DND-41 (cell line): ENCODE results near the gene BTBD7.
A peak's percentile ranks its signal among the peaks of the same experiment; 100 is the strongest.

Experiments
- ATAC-seq: fragments of 200-7000 bp; cut with Tn5 transposase; 3 replicates; pipeline ENCODE4 v1.9.1; 2021; ENCODE audit warnings: low read depth; ENCODE audit not compliant: insufficient read depth
- DNase-seq: peaks from one replicate; pipeline ENCODE4 v3.0.0-alpha.2; 2020
- H2AFZ ChIP-seq: 2 replicates; pipeline ENCODE4 v1.6.0; 2012; ENCODE audit warnings: low read depth, low read length
- H3K27ac ChIP-seq: 2 replicates; pipeline ENCODE4 v1.5.1; 2012; ENCODE audit warnings: low read length, inconsistent platforms
- H3K27me3 ChIP-seq: fragments of 200-600 bp; sonication (generic); 2 replicates; pipeline ENCODE4 v1.6.0; 2012; ENCODE audit warnings: low read length, mild to moderate bottlenecking, inconsistent platforms; ENCODE audit not compliant: insufficient read depth, poor library complexity
- H3K36me3 ChIP-seq: 2 replicates; pipeline ENCODE4 v1.5.1; 2012; ENCODE audit warnings: low read length, inconsistent platforms; ENCODE audit not compliant: insufficient read depth
- H3K4me1 ChIP-seq: 2 replicates; pipeline ENCODE4 v1.5.1; 2012; ENCODE audit warnings: mild to moderate bottlenecking, low read length; ENCODE audit not compliant: insufficient read depth
- H3K4me2 ChIP-seq: 2 replicates; pipeline ENCODE4 v1.6.0; 2012; ENCODE audit warnings: mild to moderate bottlenecking, moderate library complexity, low read length, inconsistent platforms; ENCODE audit not compliant: insufficient read depth
- H3K4me3 ChIP-seq, 2 experiments: fragments of 200-600 bp in 1 of 2; shearing (Covaris generic) in 1 of 2; 2 replicates each; pipeline ENCODE4 v1.5.1; 2012 to 2016; ENCODE audit warnings: inconsistent platforms in 2 of 2, low read length in 2 of 2, mild to moderate bottlenecking in 2 of 2, low read depth in 1 of 2, moderate library complexity in 1 of 2
- H3K79me2 ChIP-seq: 2 replicates; pipeline ENCODE4 v1.6.0; 2012; ENCODE audit warnings: low read length, inconsistent platforms; ENCODE audit not compliant: insufficient read depth
- H3K9ac ChIP-seq: 2 replicates; pipeline ENCODE4 v1.6.0; 2012; ENCODE audit warnings: low read depth, mild to moderate bottlenecking, inconsistent platforms, low read length, moderate library complexity
- H3K9me3 ChIP-seq: 2 replicates; pipeline ENCODE4 v1.5.1; 2012; ENCODE audit warnings: low read length, moderate library complexity, mild to moderate bottlenecking, inconsistent platforms; ENCODE audit not compliant: insufficient read depth, severe bottlenecking
- H4K20me1 ChIP-seq: 2 replicates; pipeline ENCODE4 v1.6.0; 2012; ENCODE audit warnings: low read length; ENCODE audit not compliant: insufficient read depth
- CTCF ChIP-seq: IDR thresholded peaks from 2 replicates; pipeline ENCODE4 v1.5.1; 2012; ENCODE audit warnings: borderline replicate concordance, low read length, moderate library complexity, mild to moderate bottlenecking; ENCODE audit not compliant: poor library complexity, severe bottlenecking; ENCODE audit errors: extremely low read depth
- EZH2 ChIP-seq: IDR thresholded peaks from 3 replicates; pipeline ENCODE4 v1.6.1; 2012; ENCODE audit warnings: borderline replicate concordance, low read depth, mild to moderate bottlenecking, moderate library complexity, low read length, inconsistent platforms; ENCODE audit not compliant: severe bottlenecking

BTBD7 gene

GRCh38 chr14:93214598-93214997, 118.2 kb downstream of the BTBD7 start:
- DNase-seq = no peak
- no peak overlapping the region for H3K9ac ChIP-seq
- no peak overlapping the region for H3K27ac ChIP-seq
- H3K4me2 ChIP-seq = no peak overlapping the region
- no peaks in the 10 kb centered on the region for H3K27me3 ChIP-seq
- peaks cover 26% of the 10 kb centered on the region for H3K79me2 ChIP-seq
- H3K36me3 ChIP-seq = peaks cover 87% of the 10 kb centered on the region
- H4K20me1 ChIP-seq = peaks cover 10% of the 10 kb centered on the region; the same call in 1 of the 2 replicates
- TF ChIP-seq EZH2 (no peak), CTCF (no peak)
- H2AFZ ChIP-seq = no peak overlapping the region
- no peak overlapping the region for H3K4me3 ChIP-seq
- ATAC-seq = no peak
- peaks cover 4% of the 10 kb centered on the region for H3K4me1 ChIP-seq
- no peaks in the 10 kb centered on the region for H3K9me3 ChIP-seq

- Histone ChIP-seq H3K9me3 (no peaks in the 10 kb centered on the region), H3K79me2 (peaks cover 47% of the 10 kb centered on the region), H4K20me1 (peaks cover 24% of the 10 kb centered on the region; the same call in 1 of the 2 replicates), H3K4me3 (no peak overlapping the region), H3K4me1 (peaks cover 21% of the 10 kb centered on the region), H3K27me3 (no peaks in the 10 kb centered on the region), H3K9ac (no peak overlapping the region), H3K27ac (no peak overlapping the region), H2AFZ (no peak overlapping the region), H3K36me3 (peaks cover 72% of the 10 kb centered on the region), H3K4me2 (no peak overlapping the region)
- ATAC-seq (no peak), DNase-seq (no peak)
- TF ChIP-seq CTCF (no peak), EZH2 (no peak)
Measured at GRCh38 chr14:93212432-93212831, 120.4 kb downstream of the BTBD7 start.

GRCh38 chr14:93207468-93208308, 125.1 kb downstream of the BTBD7 start:
- ATAC-seq (peak; percentile 43), DNase-seq (peak; percentile 66)
- Histone ChIP-seq H3K27me3 (no peaks in the 10 kb centered on the region), H3K4me3 (peak overlapping the region; percentile 82 to 89), H3K79me2 (peaks cover 91% of the 10 kb centered on the region), H4K20me1 (peaks cover 30% of the 10 kb centered on the region; the same call in 1 of the 2 replicates), H3K9me3 (no peaks in the 10 kb centered on the region), H3K36me3 (peaks cover 40% of the 10 kb centered on the region), H3K4me2 (peak overlapping the region; percentile 73), H3K27ac (peak overlapping the region; percentile 88), H3K4me1 (peaks cover 45% of the 10 kb centered on the region), H3K9ac (peak overlapping the region; percentile 85), H2AFZ (peak overlapping the region; percentile 81)
- TF ChIP-seq EZH2 (no peak), CTCF (peak; percentile 50)
